Colonic mucosa (tissue), 4 donors: ENCODE results near the gene PARL. TPM values are rescaled to one million over a fixed set of nuclear protein-coding genes. Genes with fewer than 3 reads are reported as not detected.

Source experiments
- DNase-seq: peaks from one replicate; pipeline ENCODE4 v3.0.0-alpha.2; 2020
- H3K27ac ChIP-seq: fragments of 200-600 bp; one replicate; pipeline ENCODE4 v1.8.0; 2021
- H3K27me3 ChIP-seq: fragments of 200-600 bp; one replicate; pipeline ENCODE4 v1.8.0; 2021
- H3K36me3 ChIP-seq: fragments of 200-600 bp; one replicate; pipeline ENCODE4 v1.8.0; 2021
- H3K4me1 ChIP-seq: fragments of 200-600 bp; one replicate; pipeline ENCODE4 v1.8.0; 2021; ENCODE audit warnings: mild to moderate bottlenecking
- H3K4me3 ChIP-seq: fragments of 200-600 bp; one replicate; pipeline ENCODE4 v1.8.0; 2021
- H3K9ac ChIP-seq, 2 donors: one replicate each; pipeline ENCODE4 v1.7.0; 2013; ENCODE audit warnings: control low read depth in 2 of 2, low read depth in 2 of 2, low read length in 2 of 2
- H3K9me3 ChIP-seq: fragments of 200-600 bp; one replicate; pipeline ENCODE4 v1.8.0; 2021
- CTCF ChIP-seq: fragments of 200-600 bp; IDR thresholded peaks from one replicate; pipeline ENCODE4 v1.8.0; 2022; ENCODE audit warnings: antibody characterized with exemption, mild to moderate bottlenecking
- intact Hi-C: fragments of 100-400 bp; cut with DNase I; formaldehyde crosslinking; loops from one replicate; pipeline ENCODE4 v1.14.1; 2022
- total RNA-seq, 2 donors: library from RNA; stranded (reverse); fragmentation: NEBNext Ultra II Directional in 1 of 2; extraction: Animal tissue kit (Norgen Biotek cat#: 25700) in 1 of 2; gene quantifications; one replicate each; pipeline ENCODE4 v1.2.1, GENCODE V29; 2021
- donor health status: healthy.
- donor health status: DM: no; HTN: no; CAD: no.
- donor health status: DM: no; HTN: no; CAD: no.

The PARL gene
- total RNA-seq, 2 donors from 2014 or later: 64.8 to 67.9 TPM

- H3K9ac ChIP-seq: no peak overlapping the region
- no peaks in the 10 kb centered on the region for H3K4me1 ChIP-seq
- no peak overlapping the region for H3K27ac ChIP-seq
- intact Hi-C loops: no loop called here
- H3K27me3 ChIP-seq: no peaks in the 10 kb centered on the region
- no peak for TF ChIP-seq CTCF
- H3K36me3 ChIP-seq: peaks cover 18% of the 10 kb centered on the region
- no peak for DNase-seq
- H3K9me3 ChIP-seq: no peaks in the 10 kb centered on the region
- H3K4me3 ChIP-seq: no peak overlapping the region
Measured at GRCh38 chr3:183837894-183838293, 46.8 kb downstream of the PARL start.

GRCh38 chr3:183837390-183837789, 47.3 kb downstream of the PARL start:
- H3K36me3 ChIP-seq: peaks cover 18% of the 10 kb centered on the region
- intact Hi-C loops: no loop called here

GRCh38 chr3:183833516-183833915, 51.2 kb downstream of the PARL start:
- H3K9ac ChIP-seq: no peak overlapping the region
- H3K9me3 ChIP-seq: no peaks in the 10 kb centered on the region
- H3K27ac ChIP-seq: no peak overlapping the region
- no peak for DNase-seq
- H3K4me3 ChIP-seq: no peak overlapping the region
- peaks cover 5% of the 10 kb centered on the region for H3K36me3 ChIP-seq
- no peak for TF ChIP-seq CTCF
- intact Hi-C loops: no loop called here
- no peaks in the 10 kb centered on the region for H3K27me3 ChIP-seq
- no peaks in the 10 kb centered on the region for H3K4me1 ChIP-seq

More at GRCh38 chr3:183837390-183837789, 47.3 kb downstream of the PARL start:
- H3K9ac ChIP-seq: no peak overlapping the region
- H3K27me3 ChIP-seq: no peaks in the 10 kb centered on the region
- no peaks in the 10 kb centered on the region for H3K9me3 ChIP-seq
- no peaks in the 10 kb centered on the region for H3K4me1 ChIP-seq
- no peak overlapping the region for H3K27ac ChIP-seq
- no peak overlapping the region for H3K4me3 ChIP-seq
- DNase-seq: no peak
- TF ChIP-seq CTCF: no peak

- TF ChIP-seq CTCF: no peak
- H3K4me1 ChIP-seq: no peaks in the 10 kb centered on the region
- no peaks in the 10 kb centered on the region for H3K27me3 ChIP-seq
- no peak overlapping the region for H3K4me3 ChIP-seq
- no peak overlapping the region for H3K27ac ChIP-seq
- intact Hi-C loops: no loop called here
- H3K9me3 ChIP-seq: no peaks in the 10 kb centered on the region
- H3K36me3 ChIP-seq: peaks cover 5% of the 10 kb centered on the region
- no peak overlapping the region for H3K9ac ChIP-seq
- DNase-seq: no peak
Measured at GRCh38 chr3:183830187-183830586, 54.5 kb downstream of the PARL start.

GRCh38 chr3:183829466-183829865, 55.2 kb downstream of the PARL start:
- H3K36me3 ChIP-seq: peaks cover 5% of the 10 kb centered on the region
- no peaks in the 10 kb centered on the region for H3K27me3 ChIP-seq
- H3K4me3 ChIP-seq: no peak overlapping the region
- H3K4me1 ChIP-seq: no peaks in the 10 kb centered on the region
- no peak overlapping the region for H3K27ac ChIP-seq
- intact Hi-C loops: no loop called here
- no peak overlapping the region for H3K9ac ChIP-seq
- no peaks in the 10 kb centered on the region for H3K9me3 ChIP-seq
- no peak for DNase-seq
- no peak for TF ChIP-seq CTCF

- no peaks in the 10 kb centered on the region for H3K36me3 ChIP-seq
- intact Hi-C loops: no loop called here
- no peaks in the 10 kb centered on the region for H3K9me3 ChIP-seq
- H3K27ac ChIP-seq: no peak overlapping the region
- TF ChIP-seq CTCF: no peak
- no peak overlapping the region for H3K9ac ChIP-seq
- DNase-seq: no peak
- H3K4me3 ChIP-seq: no peak overlapping the region
- H3K27me3 ChIP-seq: no peaks in the 10 kb centered on the region
- no peaks in the 10 kb centered on the region for H3K4me1 ChIP-seq
Measured at GRCh38 chr3:183828538-183828870, 56.2 kb downstream of the PARL start.
